ENCODE measurements around the gene ACER2. TPM values are rescaled to one million over a fixed set of nuclear protein-coding genes. Genes with fewer than 3 reads are reported as not detected.

ACER2 gene
- total RNA-seq, 1 experiment from 2014 or later = 0.84 TPM

GRCh38 chr9:19379283-19379682, 29.5 kb upstream of the ACER2 start:
- intact Hi-C loops (cut with micrococcal nuclease; ENCODE audit: unreplicated experiment) = loop anchor here (10.0 kb wide), 1 partner anchor 274 kb away; the partner anchor contains the start of gene HAUS6
- no TSS peak for BruUV-seq (replicated peaks)
- CTCF ChIA-PET = no interaction called here

GRCh38 chr9:19379697-19380046, 29.1 kb upstream of the ACER2 start:
- BruUV-seq (replicated peaks) = no TSS peak
- ChIA-PET CTCF (no interaction called here), POLR2A (ENCODE audit: low non-redundant PET) (interaction anchor here (0.9 kb wide), 1 partner anchor 149 kb away, joined by 4 read pairs; the partner anchor contains the start of gene DENND4C)
- peaks cover 47% of the 10 kb centered on the region for H3K36me3 ChIP-seq (ENCODE audit: insufficient read depth, low read length, poor library complexity, severe bottlenecking)
- no peaks in the 10 kb centered on the region for H3K27me3 ChIP-seq (replicated peaks; ENCODE audit: insufficient read depth, low read depth, low read length, poor library complexity)
- intact Hi-C loops (cut with micrococcal nuclease; ENCODE audit: unreplicated experiment) = loop anchor here (5.0 to 10.0 kb wide), 2 partner anchors 78 to 275 kb away; partner anchors contain the start of gene HAUS6
- no peaks in the 10 kb centered on the region for H3K9me3 ChIP-seq (ENCODE audit: low read depth, low read length, poor library complexity, severe bottlenecking)
- peak overlapping the region; percentile 77 for H3K4me3 ChIP-seq (ENCODE audit: low read depth, low read length, poor library complexity, severe bottlenecking)
- no peak for DNase-seq (ENCODE audit: low spot score)
- H3K4me1 ChIP-seq (ENCODE audit: insufficient read depth, low read length, poor library complexity, severe bottlenecking) = no peaks in the 10 kb centered on the region
- TF ChIP-seq CTCF (conservative IDR thresholded peaks at IDR 0.05; ENCODE audit: low read depth, low read length) = no peak
- TF ChIP-seq EZH2 (IDR thresholded peaks at IDR 0.05; ENCODE audit: borderline replicate concordance, low read depth, low read length, poor library complexity, severe bottlenecking) = no peak
- peak overlapping the region; percentile 92 for H3K27ac ChIP-seq (ENCODE audit: low read depth, low read length, poor library complexity, severe bottlenecking)

More at GRCh38 chr9:19379283-19379682, 29.5 kb upstream of the ACER2 start:
- POLR2A ChIA-PET (ENCODE audit: low non-redundant PET) = no interaction called here
- no peak for DNase-seq (ENCODE audit: low spot score)
- Histone ChIP-seq H3K4me3 (ENCODE audit: low read depth, low read length, poor library complexity, severe bottlenecking) (peak overlapping the region; percentile 77), H3K27ac (ENCODE audit: low read depth, low read length, poor library complexity, severe bottlenecking) (peak overlapping the region; percentile 92), H3K36me3 (ENCODE audit: insufficient read depth, low read length, poor library complexity, severe bottlenecking) (peaks cover 51% of the 10 kb centered on the region), H3K27me3 (replicated peaks; ENCODE audit: insufficient read depth, low read depth, low read length, poor library complexity) (no peaks in the 10 kb centered on the region), H3K4me1 (ENCODE audit: insufficient read depth, low read length, poor library complexity, severe bottlenecking) (no peaks in the 10 kb centered on the region), H3K9me3 (ENCODE audit: low read depth, low read length, poor library complexity, severe bottlenecking) (no peaks in the 10 kb centered on the region)
- TF ChIP-seq EZH2 (IDR thresholded peaks at IDR 0.05; ENCODE audit: borderline replicate concordance, low read depth, low read length, poor library complexity, severe bottlenecking) = no peak
- TF ChIP-seq CTCF (conservative IDR thresholded peaks at IDR 0.05; ENCODE audit: low read depth, low read length) = no peak

GRCh38 chr9:19380826-19381075, 28.1 kb upstream of the ACER2 start:
- ChIA-PET POLR2A (ENCODE audit: low non-redundant PET) (interaction anchor here (0.6 kb wide), 1 partner anchor 17 kb away, joined by 3 read pairs; no protein-coding TSS in a partner anchor), CTCF (no interaction called here)
- Histone ChIP-seq H3K27me3 (replicated peaks; ENCODE audit: insufficient read depth, low read depth, low read length, poor library complexity) (no peaks in the 10 kb centered on the region), H3K9me3 (ENCODE audit: low read depth, low read length, poor library complexity, severe bottlenecking) (no peaks in the 10 kb centered on the region), H3K36me3 (ENCODE audit: insufficient read depth, low read length, poor library complexity, severe bottlenecking) (peaks cover 37% of the 10 kb centered on the region), H3K4me3 (ENCODE audit: low read depth, low read length, poor library complexity, severe bottlenecking) (peak overlapping the region; percentile 77), H3K4me1 (ENCODE audit: insufficient read depth, low read length, poor library complexity, severe bottlenecking) (no peaks in the 10 kb centered on the region), H3K27ac (ENCODE audit: low read depth, low read length, poor library complexity, severe bottlenecking) (peak overlapping the region; percentile 92)
- BruUV-seq (replicated peaks) = TSS peak; percentile 81
- TF ChIP-seq CTCF (conservative IDR thresholded peaks at IDR 0.05; ENCODE audit: low read depth, low read length) = no peak
- TF ChIP-seq EZH2 (IDR thresholded peaks at IDR 0.05; ENCODE audit: borderline replicate concordance, low read depth, low read length, poor library complexity, severe bottlenecking) = no peak
- intact Hi-C loops (cut with micrococcal nuclease; ENCODE audit: unreplicated experiment) = loop anchor here (5.0 kb wide), 1 partner anchor 77 kb away; no protein-coding TSS in a partner anchor
- DNase-seq (ENCODE audit: low spot score) = no peak

Measured in A673 (cell line).